DOHH2 (cell line): ENCODE results near the gene RMND5A.

Experiments used
- H3F3A ChIP-seq: fragments of 200-600 bp; sonication (generic), shearing (Covaris generic); 2 replicates; pipeline ENCODE4 v1.6.0; 2016; ENCODE audit warnings: antibody characterized with exemption, mild to moderate bottlenecking; ENCODE audit not compliant: control insufficient read depth, insufficient read depth
- H3K27ac ChIP-seq: fragments of 200-600 bp; sonication (generic); 2 replicates; pipeline ENCODE4 v1.5.1; 2014; ENCODE audit warnings: low read depth, mild to moderate bottlenecking, low read length, moderate library complexity
- H3K27me3 ChIP-seq: fragments of 200-600 bp; sonication (generic); 2 replicates; pipeline ENCODE4 v1.6.1; 2014; ENCODE audit warnings: mild to moderate bottlenecking, low read length, mixed read lengths; ENCODE audit not compliant: control insufficient read depth
- H3K36me3 ChIP-seq: fragments of 200-600 bp; sonication (generic); 2 replicates; pipeline ENCODE4 v1.6.1; 2014; ENCODE audit warnings: mild to moderate bottlenecking, low read length, moderate library complexity, mixed read lengths; ENCODE audit not compliant: control insufficient read depth
- H3K4me1 ChIP-seq: fragments of 200-600 bp; sonication (generic); 2 replicates; pipeline ENCODE4 v1.6.1; 2014; ENCODE audit warnings: mild to moderate bottlenecking, low read length, mixed read lengths; ENCODE audit not compliant: control insufficient read depth
- H3K4me2 ChIP-seq: fragments of 200-600 bp; sonication (generic); 2 replicates; pipeline ENCODE4 v1.6.0; 2014; ENCODE audit warnings: mild to moderate bottlenecking, low read length, moderate library complexity
- H3K4me3 ChIP-seq: fragments of 200-600 bp; sonication (generic); 2 replicates; pipeline ENCODE4 v1.5.1; 2014; ENCODE audit warnings: mild to moderate bottlenecking, low read length, mixed read lengths
- H3K79me2 ChIP-seq: fragments of 200-600 bp; sonication (generic); 2 replicates; pipeline ENCODE4 v1.6.1; 2014; ENCODE audit warnings: mild to moderate bottlenecking, low read length, mixed read lengths; ENCODE audit not compliant: control insufficient read depth
- H3K9me2 ChIP-seq: fragments of 200-600 bp; sonication (generic); replicated peaks from 2 replicates; pipeline ENCODE4 v1.6.1; 2014; ENCODE audit warnings: mild to moderate bottlenecking, low read length, mixed read lengths; ENCODE audit not compliant: control insufficient read depth
- H3K9me3 ChIP-seq: fragments of 200-600 bp; sonication (generic); 2 replicates; pipeline ENCODE4 v1.6.1; 2014; ENCODE audit warnings: antibody characterized with exemption, low read length, mixed read lengths; ENCODE audit not compliant: control insufficient read depth, insufficient read depth
- H4K20me1 ChIP-seq: fragments of 200-600 bp; sonication (generic); 2 replicates; pipeline ENCODE4 v1.6.0; 2014; ENCODE audit warnings: low read depth, mild to moderate bottlenecking, antibody characterized with exemption, low read length, moderate library complexity; ENCODE audit not compliant: control insufficient read depth, insufficient read depth
- EZH2phosphoT487 ChIP-seq: fragments of 200-600 bp; sonication (generic); IDR thresholded peaks from 2 replicates; pipeline ENCODE4 v1.6.1; 2017; ENCODE audit warnings: borderline replicate concordance, mild to moderate bottlenecking, antibody characterized with exemption, low read length, moderate library complexity, mixed read lengths
- TF ChIP-seq, protein P1 (sequence below): fragments of 200-600 bp; sonication (generic); IDR thresholded peaks from one replicate; pipeline ENCODE4 v1.5.1; 2014; ENCODE audit warnings: antibody characterized with exemption, mild to moderate bottlenecking, low read depth, low read length; ENCODE audit not compliant: poor library complexity, severe bottlenecking

The RMND5A gene

DNA sequence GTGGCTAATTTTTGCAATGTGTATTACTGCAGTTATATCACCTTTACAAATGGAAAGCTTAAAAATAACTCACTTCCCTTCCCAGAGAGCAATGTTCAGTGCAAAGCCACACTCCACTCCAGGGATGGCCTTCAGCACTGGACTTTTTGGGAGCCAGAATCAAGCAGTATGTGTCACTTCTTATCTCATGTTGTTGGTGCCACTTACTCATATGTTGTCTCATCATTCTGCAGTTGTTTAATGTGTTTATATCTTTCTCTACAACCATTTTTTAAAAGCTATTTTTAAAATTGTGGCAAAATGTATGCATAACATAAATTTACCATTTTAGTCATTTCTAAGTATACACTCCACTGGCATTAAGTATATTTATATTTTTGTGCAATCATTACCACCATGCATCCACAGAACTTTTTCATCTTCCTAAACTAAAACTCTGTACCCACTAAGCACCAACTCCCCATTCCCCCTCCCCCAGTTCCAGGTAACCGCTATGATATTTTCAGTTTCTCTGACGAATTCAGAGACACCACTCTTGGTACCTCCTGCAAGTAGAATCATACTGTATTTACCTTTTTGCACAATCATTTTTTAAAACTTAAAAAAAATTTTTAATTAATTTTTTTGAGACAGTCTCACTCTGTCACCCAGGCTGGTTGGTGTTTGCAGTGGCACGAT lies 102.7 kb downstream of the RMND5A start:
- Histone ChIP-seq H3K4me2 (no peak overlapping the region), H3K36me3 (no peaks in the 10 kb centered on the region), H3K27ac (no peak overlapping the region), H4K20me1 (no peaks in the 10 kb centered on the region), H3K9me3 (no peaks in the 10 kb centered on the region), H3K79me2 (no peaks in the 10 kb centered on the region), H3K27me3 (peaks cover 7% of the 10 kb centered on the region), H3K9me2 (no peaks in the 10 kb centered on the region), H3F3A (no peaks in the 10 kb centered on the region), H3K4me3 (no peak overlapping the region), H3K4me1 (no peaks in the 10 kb centered on the region)
- no peak for TF ChIP-seq EZH2phosphoT487
- TF ChIP-seq, protein P1, sequence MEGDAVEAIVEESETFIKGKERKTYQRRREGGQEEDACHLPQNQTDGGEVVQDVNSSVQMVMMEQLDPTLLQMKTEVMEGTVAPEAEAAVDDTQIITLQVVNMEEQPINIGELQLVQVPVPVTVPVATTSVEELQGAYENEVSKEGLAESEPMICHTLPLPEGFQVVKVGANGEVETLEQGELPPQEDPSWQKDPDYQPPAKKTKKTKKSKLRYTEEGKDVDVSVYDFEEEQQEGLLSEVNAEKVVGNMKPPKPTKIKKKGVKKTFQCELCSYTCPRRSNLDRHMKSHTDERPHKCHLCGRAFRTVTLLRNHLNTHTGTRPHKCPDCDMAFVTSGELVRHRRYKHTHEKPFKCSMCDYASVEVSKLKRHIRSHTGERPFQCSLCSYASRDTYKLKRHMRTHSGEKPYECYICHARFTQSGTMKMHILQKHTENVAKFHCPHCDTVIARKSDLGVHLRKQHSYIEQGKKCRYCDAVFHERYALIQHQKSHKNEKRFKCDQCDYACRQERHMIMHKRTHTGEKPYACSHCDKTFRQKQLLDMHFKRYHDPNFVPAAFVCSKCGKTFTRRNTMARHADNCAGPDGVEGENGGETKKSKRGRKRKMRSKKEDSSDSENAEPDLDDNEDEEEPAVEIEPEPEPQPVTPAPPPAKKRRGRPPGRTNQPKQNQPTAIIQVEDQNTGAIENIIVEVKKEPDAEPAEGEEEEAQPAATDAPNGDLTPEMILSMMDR: no peak

DNA sequence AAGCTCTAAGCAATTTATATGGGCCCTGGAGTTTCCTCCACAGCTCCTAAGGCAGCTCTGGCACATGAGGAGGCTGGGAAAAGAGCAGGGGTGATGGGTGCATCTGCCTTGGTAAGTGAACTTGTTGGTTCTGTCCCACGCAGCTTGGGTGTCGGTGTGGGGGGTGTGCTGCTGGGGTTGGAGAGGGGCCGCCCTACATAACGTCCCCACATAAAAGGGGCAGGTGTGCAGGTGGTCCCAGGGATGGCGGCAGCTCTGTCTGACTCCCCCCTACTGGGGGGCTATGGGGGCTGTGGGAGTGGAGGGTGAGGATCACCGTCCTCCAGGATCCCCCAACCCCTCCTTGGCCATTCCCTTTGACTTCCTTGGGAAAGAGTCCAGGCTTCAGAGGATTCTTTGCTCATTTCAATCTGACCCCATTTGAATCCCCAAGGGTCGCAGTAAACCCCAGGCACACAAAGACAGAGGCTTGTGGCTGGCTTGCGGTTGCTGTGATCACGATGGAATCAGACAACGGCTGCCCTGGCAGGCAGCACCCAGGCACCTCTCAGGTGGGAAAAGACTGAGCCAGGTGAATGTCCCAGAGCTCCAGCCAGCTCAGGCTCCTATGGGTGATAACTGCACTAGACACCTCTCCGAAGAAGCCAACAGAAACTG lies 105.1 kb downstream of the RMND5A start:
- H3K4me2 ChIP-seq: no peak overlapping the region

DNA sequence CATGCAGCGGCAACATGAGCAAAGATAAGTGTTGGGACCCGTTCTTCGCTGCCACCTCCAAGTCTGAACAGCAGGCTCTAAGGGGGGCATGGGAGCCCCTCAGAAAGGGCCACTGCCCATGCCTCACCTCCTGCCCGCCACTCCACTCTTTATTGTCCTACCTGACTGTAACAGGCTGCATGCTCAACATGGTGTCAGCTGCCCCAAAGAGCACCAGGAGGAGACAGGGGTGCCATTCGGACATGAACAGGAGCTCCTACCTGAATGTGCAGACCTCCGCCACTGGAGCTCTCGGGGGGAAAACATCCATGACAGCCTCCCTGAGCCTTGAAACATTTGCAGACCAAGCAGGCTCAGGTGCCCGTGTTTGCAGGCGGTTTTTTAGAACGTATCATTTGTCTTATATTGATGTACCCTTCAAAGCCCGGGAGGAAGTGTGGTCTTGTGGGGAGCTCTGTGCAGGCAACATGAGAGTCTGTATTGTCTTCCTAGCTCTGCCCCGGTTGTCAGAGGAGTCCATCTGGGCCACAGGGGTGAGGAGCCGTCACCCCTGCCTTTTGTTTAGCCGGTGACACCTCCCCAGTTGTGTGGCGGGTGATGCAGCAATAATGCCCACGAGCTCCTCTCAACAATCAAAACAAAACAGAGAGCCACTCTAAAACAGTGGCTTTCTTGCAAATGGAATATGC lies 105.7 kb downstream of the RMND5A start:
- TF ChIP-seq EZH2phosphoT487: no peak
- TF ChIP-seq, protein P1: no peak
- Histone ChIP-seq H3K79me2 (no peaks in the 10 kb centered on the region), H3K27me3 (no peaks in the 10 kb centered on the region), H3K4me3 (no peak overlapping the region), H3K36me3 (no peaks in the 10 kb centered on the region), H3K9me3 (no peaks in the 10 kb centered on the region), H3K9me2 (no peaks in the 10 kb centered on the region), H3F3A (no peaks in the 10 kb centered on the region), H3K4me2 (no peak overlapping the region), H4K20me1 (no peaks in the 10 kb centered on the region), H3K27ac (no peak overlapping the region), H3K4me1 (no peaks in the 10 kb centered on the region)

More for the DNA sequence above, 105.1 kb downstream of the RMND5A start:
- Histone ChIP-seq H3K4me3 (no peak overlapping the region), H3K9me3 (no peaks in the 10 kb centered on the region), H3K36me3 (no peaks in the 10 kb centered on the region), H3K4me1 (no peaks in the 10 kb centered on the region), H3K27ac (no peak overlapping the region), H3K27me3 (no peaks in the 10 kb centered on the region), H4K20me1 (no peaks in the 10 kb centered on the region), H3F3A (no peaks in the 10 kb centered on the region), H3K79me2 (no peaks in the 10 kb centered on the region), H3K9me2 (no peaks in the 10 kb centered on the region)
- TF ChIP-seq, protein P1: no peak
- no peak for TF ChIP-seq EZH2phosphoT487
